Smooth muscle cell (in vitro differentiated cells): Measurements from ENCODE around the gene DSE. TPM values are rescaled to one million over a fixed set of nuclear protein-coding genes. Genes with fewer than 3 reads are reported as not detected.

ENCODE experiments used
- DNase-seq: peaks from one replicate; lab custom pipeline; 2025; ENCODE audit not compliant: unreplicated experiment; lab: John Stamatoyannopoulos, UW
- H2AFZ ChIP-seq: fragments of 200-600 bp; sonication (generic); 2 replicates; pipeline ENCODE4 v1.6.0; 2016; ENCODE audit warnings: antibody characterized with exemption, low read depth, mild to moderate bottlenecking
- H3F3A ChIP-seq: fragments of 200-600 bp; sonication (generic); 2 replicates; pipeline ENCODE4 v1.6.0; 2017; ENCODE audit warnings: antibody characterized with exemption, low read depth
- H3K27ac ChIP-seq: fragments of 200-600 bp; sonication (generic); 2 replicates; pipeline ENCODE4 v1.5.1; 2016; ENCODE audit warnings: low read depth, mild to moderate bottlenecking
- H3K27me3 ChIP-seq: fragments of 200-600 bp; sonication (generic); 2 replicates; pipeline ENCODE4 v1.6.1; 2016; ENCODE audit warnings: low read depth, mild to moderate bottlenecking
- H3K36me3 ChIP-seq: fragments of 200-600 bp; sonication (generic); 2 replicates; pipeline ENCODE4 v1.5.1; 2016; ENCODE audit warnings: low read depth
- H3K4me1 ChIP-seq: fragments of 200-600 bp; sonication (generic); 2 replicates; pipeline ENCODE4 v1.5.1; 2016; ENCODE audit warnings: low read depth
- H3K4me2 ChIP-seq: fragments of 200-600 bp; sonication (generic); 2 replicates; pipeline ENCODE4 v1.6.0; 2016; ENCODE audit warnings: mild to moderate bottlenecking
- H3K4me3 ChIP-seq: fragments of 200-600 bp; sonication (generic); 2 replicates; pipeline ENCODE4 v1.5.1; 2016; ENCODE audit warnings: mild to moderate bottlenecking
- H3K79me2 ChIP-seq: fragments of 200-600 bp; sonication (generic); 2 replicates; pipeline ENCODE4 v1.6.0; 2016; ENCODE audit warnings: low read depth, mild to moderate bottlenecking
- H3K9ac ChIP-seq: fragments of 200-600 bp; sonication (generic); 2 replicates; pipeline ENCODE4 v1.6.0; 2016; ENCODE audit warnings: low read depth
- H3K9me3 ChIP-seq: fragments of 200-600 bp; sonication (generic); replicated peaks from 2 replicates; pipeline ENCODE4 v1.5.1; 2016; ENCODE audit warnings: low read depth
- H4K20me1 ChIP-seq: fragments of 200-600 bp; sonication (generic); 2 replicates; pipeline ENCODE4 v1.6.0; 2016; ENCODE audit warnings: low read depth
- WGBS: methylation state at CpG from one replicate; pipeline ENCODE4 v1.1.7; 2016; ENCODE audit warnings: low lambda C conversion rate; 5-methylcytosine and 5-hydroxymethylcytosine counted together
- polyA plus RNA-seq: library from polyadenylated mRNA; unstranded; fragments of >200 nt; fragmentation: Nextera tagmentation; extraction: Ambion mirVana; gene quantifications from 2 replicates; pipeline ENCODE4 v1.2.1, GENCODE V29; 2016
- total RNA-seq: library from RNA; depleted of rRNA; stranded (reverse); fragments of >200 nt; gene quantifications from 2 replicates; pipeline ENCODE4 v1.2.3, GENCODE V29; 2014
- TF ChIP-seq, protein P1 (sequence below): fragments of 200-600 bp; sonication (generic); IDR thresholded peaks from 2 replicates; pipeline ENCODE4 v1.5.1; 2017; ENCODE audit warnings: borderline replicate concordance, mild to moderate bottlenecking, antibody characterized with exemption; ENCODE audit not compliant: insufficient read depth, poor library complexity, severe bottlenecking

The DSE gene
- total and polyA plus RNA-seq, 2 experiments from 2014 or later, result 38.6 to 76.2 TPM

DNA sequence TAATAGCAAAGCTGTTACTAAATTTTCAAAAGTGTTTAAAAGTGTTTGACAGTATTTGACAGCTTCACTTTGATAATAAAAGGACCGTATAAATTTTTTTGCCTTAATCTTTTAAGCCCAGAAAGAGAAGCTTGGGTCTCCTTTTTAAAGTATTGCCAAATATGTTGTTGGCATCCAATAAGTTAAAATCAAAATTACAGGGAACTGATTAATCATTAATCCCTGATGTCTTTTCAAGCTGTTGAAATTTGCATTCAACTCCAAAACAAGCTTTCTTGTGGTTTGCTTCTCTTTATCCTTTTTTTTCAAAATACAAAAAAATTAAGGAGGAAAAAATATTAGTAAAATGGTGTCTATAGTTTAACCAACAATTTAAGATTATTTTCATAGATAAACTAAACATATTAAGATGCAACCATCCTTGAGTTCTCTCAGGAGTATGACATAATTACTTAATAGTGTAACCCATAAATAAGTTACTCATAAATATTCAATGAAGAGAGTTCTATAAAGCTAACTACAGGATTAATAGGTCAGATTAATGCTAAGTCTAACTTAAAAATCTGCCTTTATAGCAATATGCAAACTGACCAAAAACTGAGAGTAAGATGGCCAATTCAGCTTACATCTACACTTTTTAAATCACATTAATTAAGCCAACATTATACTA is 63.4 kb downstream of the DSE start:
- TF ChIP-seq, protein P1, sequence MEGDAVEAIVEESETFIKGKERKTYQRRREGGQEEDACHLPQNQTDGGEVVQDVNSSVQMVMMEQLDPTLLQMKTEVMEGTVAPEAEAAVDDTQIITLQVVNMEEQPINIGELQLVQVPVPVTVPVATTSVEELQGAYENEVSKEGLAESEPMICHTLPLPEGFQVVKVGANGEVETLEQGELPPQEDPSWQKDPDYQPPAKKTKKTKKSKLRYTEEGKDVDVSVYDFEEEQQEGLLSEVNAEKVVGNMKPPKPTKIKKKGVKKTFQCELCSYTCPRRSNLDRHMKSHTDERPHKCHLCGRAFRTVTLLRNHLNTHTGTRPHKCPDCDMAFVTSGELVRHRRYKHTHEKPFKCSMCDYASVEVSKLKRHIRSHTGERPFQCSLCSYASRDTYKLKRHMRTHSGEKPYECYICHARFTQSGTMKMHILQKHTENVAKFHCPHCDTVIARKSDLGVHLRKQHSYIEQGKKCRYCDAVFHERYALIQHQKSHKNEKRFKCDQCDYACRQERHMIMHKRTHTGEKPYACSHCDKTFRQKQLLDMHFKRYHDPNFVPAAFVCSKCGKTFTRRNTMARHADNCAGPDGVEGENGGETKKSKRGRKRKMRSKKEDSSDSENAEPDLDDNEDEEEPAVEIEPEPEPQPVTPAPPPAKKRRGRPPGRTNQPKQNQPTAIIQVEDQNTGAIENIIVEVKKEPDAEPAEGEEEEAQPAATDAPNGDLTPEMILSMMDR, result no peak
- Histone ChIP-seq H2AFZ (no peak overlapping the region), H3K27ac (no peak overlapping the region), H3K4me2 (no peak overlapping the region), H3K79me2 (no peaks in the 10 kb centered on the region), H3F3A (no peaks in the 10 kb centered on the region), H3K36me3 (peaks cover 21% of the 10 kb centered on the region), H3K27me3 (no peaks in the 10 kb centered on the region), H3K4me1 (peaks cover 6% of the 10 kb centered on the region), H3K9ac (no peak overlapping the region), H3K9me3 (no peaks in the 10 kb centered on the region), H4K20me1 (peaks cover 3% of the 10 kb centered on the region), H3K4me3 (no peak overlapping the region)
- no peak for DNase-seq
- 98% methylated on average over 1 of the region's 1 CpG for WGBS

DNA sequence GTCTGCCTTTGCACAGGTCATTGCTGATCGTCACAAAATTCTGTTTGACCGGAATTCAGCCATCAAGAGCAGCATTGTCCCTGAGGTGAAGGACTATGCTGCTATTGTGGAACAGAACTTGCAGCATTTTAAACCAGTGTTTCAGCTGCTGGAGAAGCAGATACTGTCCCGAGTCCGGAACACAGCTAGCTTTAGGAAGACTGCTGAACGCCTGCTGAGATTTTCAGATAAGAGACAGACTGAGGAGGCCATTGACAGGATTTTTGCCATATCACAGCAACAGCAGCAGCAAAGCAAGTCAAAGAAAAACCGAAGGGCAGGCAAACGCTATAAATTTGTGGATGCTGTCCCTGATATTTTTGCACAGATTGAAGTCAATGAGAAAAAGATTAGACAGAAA is 65.8 kb downstream of the DSE start:
- Histone ChIP-seq H3K4me1 (peaks cover 10% of the 10 kb centered on the region), H3K4me2 (no peak overlapping the region), H3F3A (no peaks in the 10 kb centered on the region), H3K79me2 (no peaks in the 10 kb centered on the region), H3K36me3 (peaks cover 14% of the 10 kb centered on the region), H3K27ac (no peak overlapping the region), H3K9ac (no peak overlapping the region), H2AFZ (no peak overlapping the region), H3K27me3 (no peaks in the 10 kb centered on the region), H4K20me1 (peaks cover 3% of the 10 kb centered on the region), H3K4me3 (no peak overlapping the region), H3K9me3 (no peaks in the 10 kb centered on the region)
- DNase-seq, result no peak
- WGBS, result 72% methylated on average over 7 of the region's 7 CpGs
- TF ChIP-seq, protein P1, result no peak

DNA sequence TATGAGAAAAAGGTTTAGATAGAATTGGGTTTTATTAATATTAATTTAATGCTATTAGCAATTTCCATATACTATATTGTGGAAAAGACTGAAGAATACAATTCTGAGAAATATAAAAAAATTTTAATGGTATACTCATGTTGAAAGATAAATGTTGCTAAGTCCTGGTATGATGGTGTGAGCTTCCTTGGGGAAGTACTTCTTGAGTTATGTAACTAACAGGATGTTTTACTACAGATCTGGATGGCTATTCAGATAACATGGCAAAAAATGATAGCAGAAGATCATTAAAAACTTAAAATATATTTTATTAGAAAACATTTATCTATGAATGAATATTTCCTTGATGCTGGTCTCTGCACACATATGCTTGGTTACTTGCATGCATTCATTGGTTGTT is 66.9 kb downstream of the DSE start:
- H3K9ac ChIP-seq, result no peak overlapping the region
- H3F3A ChIP-seq, result no peaks in the 10 kb centered on the region
- TF ChIP-seq, protein P1, result no peak
- no peaks in the 10 kb centered on the region for H3K79me2 ChIP-seq
- no peak overlapping the region for H3K4me2 ChIP-seq
- H3K4me1 ChIP-seq, result peaks cover 10% of the 10 kb centered on the region
- no peaks in the 10 kb centered on the region for H3K27me3 ChIP-seq
- no peak overlapping the region for H3K4me3 ChIP-seq
- no peak overlapping the region for H3K27ac ChIP-seq
- H3K36me3 ChIP-seq, result peaks cover 11% of the 10 kb centered on the region
- H4K20me1 ChIP-seq, result peaks cover 2% of the 10 kb centered on the region
- no peak overlapping the region for H2AFZ ChIP-seq
- DNase-seq, result no peak
- no peaks in the 10 kb centered on the region for H3K9me3 ChIP-seq
